ENCODE measurements around the gene MAMDC4. TPM values are rescaled to one million over a fixed set of nuclear protein-coding genes. Genes with fewer than 3 reads are reported as not detected.

The MAMDC4 gene
- total RNA-seq, 8 experiments from 2014 or later, result 1.5 to 10.3 (median 4.7) TPM

DNA sequence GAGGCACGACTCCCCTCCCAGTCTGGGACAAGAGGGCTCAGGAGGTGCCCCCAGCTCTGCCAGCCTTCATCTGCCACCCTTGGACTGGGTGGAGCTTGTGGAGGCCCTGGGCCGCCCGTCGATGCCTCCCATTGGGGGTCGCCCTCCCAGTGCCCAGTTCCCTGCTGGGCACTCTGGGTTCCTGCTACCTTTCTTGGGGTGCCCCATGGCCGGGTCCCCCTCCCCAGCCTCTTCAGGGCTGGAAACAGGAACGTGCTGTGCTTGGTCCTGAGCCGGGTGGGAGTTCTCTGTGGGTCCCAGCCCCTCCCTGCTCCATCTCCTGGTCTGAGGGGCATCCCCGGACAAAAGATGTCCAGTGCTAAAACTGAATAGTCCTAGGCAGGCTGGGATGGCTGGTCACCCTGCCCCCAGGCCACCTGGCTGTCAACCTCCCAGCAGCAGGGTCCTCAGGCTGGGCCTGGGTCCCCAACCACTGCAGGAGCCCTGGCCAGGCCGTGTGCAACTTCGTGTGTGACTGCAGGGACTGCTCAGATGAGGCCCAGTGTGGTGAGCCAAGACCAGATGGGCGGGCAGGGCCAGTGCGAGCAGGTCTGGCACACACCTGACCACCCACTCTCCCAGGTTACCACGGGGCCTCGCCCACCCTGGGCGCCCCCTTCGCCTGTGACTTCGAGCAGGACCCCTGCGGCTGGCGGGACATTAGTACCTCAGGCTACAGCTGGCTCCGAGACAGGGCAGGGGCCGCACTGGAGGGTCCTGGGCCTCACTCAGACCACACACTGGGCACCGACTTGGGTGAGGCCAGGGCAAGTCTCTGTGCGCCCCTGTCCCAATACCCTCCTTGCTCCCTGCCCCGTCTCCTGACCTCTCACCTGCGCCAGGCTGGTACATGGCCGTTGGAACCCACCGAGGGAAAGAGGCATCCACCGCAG lies 784 bp downstream of the MAMDC4 start:
- in situ Hi-C loops (cut with MboI; ENCODE audit: low pct_unique_long_range_greater_than_20kb in 2 of 9, low sequenced_read_pairs in 9 of 9, unreplicated experiment in 9 of 9), result no loop called here
- Histone ChIP-seq H3K27ac (no peak overlapping the region), H3K4me3 (no peak overlapping the region), H3K4me1 (replicated peaks in 1 of 2) (peaks cover 10 to 12% of the 10 kb centered on the region in 2 donors)
- 73 to 100% (median 90%) methylated on average over 1 to 10 of the region's 29 CpGs; no CpG with 5 or more reads in 2 of the 10 experiments for WGBS, 10 experiments
- ATAC-seq (replicated peaks in 6 of 8), result no peak

GRCh38 chr9:136853596-136854112 lies 1.5 kb downstream of the MAMDC4 start:
- H3K4me3 ChIP-seq, result no peak overlapping the region
- H3K27ac ChIP-seq, result no peak overlapping the region
- ATAC-seq (replicated peaks in 6 of 8), result no peak
- in situ Hi-C loops (cut with MboI; ENCODE audit: low pct_unique_long_range_greater_than_20kb in 2 of 9, low sequenced_read_pairs in 9 of 9, unreplicated experiment in 9 of 9), result no loop called here
- H3K4me1 ChIP-seq (replicated peaks in 1 of 2), result peaks cover 10 to 12% of the 10 kb centered on the region in 2 donors
- no CpG with 5 or more reads among the region's 18 CpGs for WGBS, 10 experiments

DNA sequence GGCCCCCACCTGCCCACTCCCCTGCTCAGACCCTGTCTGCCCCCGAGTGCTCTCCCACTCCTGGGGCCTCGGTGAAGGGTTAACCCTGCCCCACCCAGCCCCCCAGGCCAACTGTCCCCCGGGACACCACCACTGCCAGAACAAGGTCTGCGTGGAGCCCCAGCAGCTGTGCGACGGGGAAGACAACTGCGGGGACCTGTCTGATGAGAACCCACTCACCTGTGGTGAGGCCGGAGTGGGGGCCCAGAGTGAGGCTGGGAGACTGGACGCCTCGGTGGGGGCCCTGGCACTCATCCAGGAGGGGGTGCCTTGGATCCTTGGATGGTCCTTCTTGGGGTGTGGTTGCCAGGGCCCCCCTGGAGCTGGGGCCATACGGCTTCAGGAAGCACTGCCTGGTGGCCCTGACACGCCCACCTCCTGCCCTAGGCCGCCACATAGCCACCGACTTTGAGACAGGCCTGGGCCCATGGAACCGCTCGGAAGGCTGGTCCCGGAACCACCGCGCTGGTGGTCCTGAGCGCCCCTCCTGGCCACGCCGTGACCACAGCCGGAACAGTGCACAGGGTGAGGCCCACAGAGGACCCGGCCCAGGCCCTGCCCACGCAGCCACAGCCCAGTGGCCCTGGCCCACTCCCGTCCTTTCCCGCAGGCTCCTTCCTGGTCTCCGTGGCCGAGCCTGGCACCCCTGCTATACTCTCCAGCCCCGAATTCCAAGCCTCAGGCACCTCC lies 2.1 kb downstream of the MAMDC4 start:
- in situ Hi-C loops (cut with MboI; ENCODE audit: low pct_unique_long_range_greater_than_20kb in 2 of 9, low sequenced_read_pairs in 9 of 9, unreplicated experiment in 9 of 9), result no loop called here
- ATAC-seq (replicated peaks in 6 of 8), result no peak
- peaks cover 10 to 12% of the 10 kb centered on the region in 2 donors for H3K4me1 ChIP-seq (replicated peaks in 1 of 2)
- H3K27ac ChIP-seq, result no peak overlapping the region
- no peak overlapping the region for H3K4me3 ChIP-seq
- 40 to 90% (median 80%) methylated on average over 1 to 4 of the region's 30 CpGs; no CpG with 5 or more reads in 7 of the 10 experiments for WGBS, 10 experiments

GRCh38 chr9:136854842-136855460 lies 2.8 kb downstream of the MAMDC4 start:
- no CpG with 5 or more reads among the region's 23 CpGs for WGBS, 10 experiments
- in situ Hi-C loops (cut with MboI; ENCODE audit: low pct_unique_long_range_greater_than_20kb in 2 of 9, low sequenced_read_pairs in 9 of 9, unreplicated experiment in 9 of 9), result no loop called here

GRCh38 chr9:136855461-136856078 lies 3.4 kb downstream of the MAMDC4 start:
- Histone ChIP-seq H3K4me3 (no peak overlapping the region), H3K27ac (no peak overlapping the region), H3K4me1 (replicated peaks in 1 of 2) (peaks cover 4 to 6% of the 10 kb centered on the region in 2 donors)
- in situ Hi-C loops (cut with MboI; ENCODE audit: low pct_unique_long_range_greater_than_20kb in 2 of 9, low sequenced_read_pairs in 9 of 9, unreplicated experiment in 9 of 9), result no loop called here
- WGBS, 10 experiments, result 75 to 95% (median 79%) methylated on average over 4 to 5 of the region's 26 CpGs; no CpG with 5 or more reads in 7 of the 10 experiments
- ATAC-seq (replicated peaks in 6 of 8), result no peak

More at GRCh38 chr9:136854842-136855460, 2.8 kb downstream of the MAMDC4 start:
- H3K27ac ChIP-seq, result no peak overlapping the region
- ATAC-seq (replicated peaks in 6 of 8), result no peak
- no peak overlapping the region for H3K4me3 ChIP-seq
- H3K4me1 ChIP-seq (replicated peaks in 1 of 2), result peaks cover 10 to 12% of the 10 kb centered on the region in 2 donors

DNA sequence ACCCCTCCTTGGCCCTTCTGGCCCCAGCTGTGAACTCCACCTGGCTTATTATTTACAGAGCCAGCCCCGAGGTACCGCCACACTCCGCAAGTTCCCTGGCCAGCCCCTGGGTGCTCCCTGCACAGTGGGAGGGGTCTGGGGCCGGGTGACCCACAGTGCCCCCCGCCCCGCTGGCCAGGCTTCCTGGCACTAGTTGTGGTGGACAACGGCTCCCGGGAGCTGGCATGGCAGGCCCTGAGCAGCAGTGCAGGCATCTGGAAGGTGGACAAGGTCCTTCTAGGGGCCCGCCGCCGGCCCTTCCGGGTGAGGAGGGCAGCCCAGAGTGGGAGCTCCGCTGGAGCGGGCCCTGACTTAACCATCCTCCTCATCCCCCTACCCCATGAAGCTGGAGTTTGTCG lies 3.9 kb downstream of the MAMDC4 start:
- no peak overlapping the region for H3K4me3 ChIP-seq
- peaks cover 0 to 1% of the 10 kb centered on the region in 2 donors for H3K4me1 ChIP-seq (replicated peaks in 1 of 2)
- WGBS, 10 experiments, result 58 to 82% methylated on average over 3 of the region's 15 CpGs; no CpG with 5 or more reads in 8 of the 10 experiments
- no peak for ATAC-seq (replicated peaks in 6 of 8)
- in situ Hi-C loops (cut with MboI; ENCODE audit: low pct_unique_long_range_greater_than_20kb in 2 of 9, low sequenced_read_pairs in 9 of 9, unreplicated experiment in 9 of 9), result no loop called here
- no peak overlapping the region for H3K27ac ChIP-seq

DNA sequence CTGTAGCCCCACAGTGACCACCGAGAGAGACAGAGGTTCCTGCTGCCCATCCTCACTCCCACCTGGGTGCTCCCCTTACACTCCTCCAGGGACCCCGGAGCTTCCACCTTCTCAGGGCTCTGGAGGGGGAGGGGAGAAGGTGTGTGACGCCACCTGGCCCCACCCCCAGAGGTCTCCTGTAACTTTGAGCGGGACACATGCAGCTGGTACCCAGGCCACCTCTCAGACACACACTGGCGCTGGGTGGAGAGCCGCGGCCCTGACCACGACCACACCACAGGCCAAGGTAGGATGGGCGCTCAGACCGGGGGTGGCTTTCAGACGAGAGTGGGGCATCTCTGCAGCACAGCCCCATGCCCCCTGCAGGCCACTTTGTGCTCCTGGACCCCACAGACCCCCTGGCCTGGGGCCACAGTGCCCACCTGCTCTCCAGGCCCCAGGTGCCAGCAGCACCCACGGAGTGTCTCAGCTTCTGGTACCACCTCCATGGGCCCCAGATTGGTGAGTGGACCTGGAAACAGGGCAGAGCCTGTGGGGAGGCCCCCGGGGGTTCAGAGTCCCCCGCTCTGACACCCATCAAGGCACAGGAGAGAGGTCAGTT lies 4.5 kb downstream of the MAMDC4 start:
- no peaks in the 10 kb centered on the region for H3K4me1 ChIP-seq (replicated peaks in 1 of 2)
- H3K4me3 ChIP-seq, result no peak overlapping the region
- no peak overlapping the region for H3K27ac ChIP-seq
- in situ Hi-C loops (cut with MboI; ENCODE audit: low pct_unique_long_range_greater_than_20kb in 2 of 9, low sequenced_read_pairs in 9 of 9, unreplicated experiment in 9 of 9), result no loop called here
- ATAC-seq (replicated peaks in 6 of 8), result no peak
- WGBS, 10 experiments, result 80 to 100% (median 100%) methylated on average over 1 to 2 of the region's 14 CpGs; no CpG with 5 or more reads in 7 of the 10 experiments

DNA sequence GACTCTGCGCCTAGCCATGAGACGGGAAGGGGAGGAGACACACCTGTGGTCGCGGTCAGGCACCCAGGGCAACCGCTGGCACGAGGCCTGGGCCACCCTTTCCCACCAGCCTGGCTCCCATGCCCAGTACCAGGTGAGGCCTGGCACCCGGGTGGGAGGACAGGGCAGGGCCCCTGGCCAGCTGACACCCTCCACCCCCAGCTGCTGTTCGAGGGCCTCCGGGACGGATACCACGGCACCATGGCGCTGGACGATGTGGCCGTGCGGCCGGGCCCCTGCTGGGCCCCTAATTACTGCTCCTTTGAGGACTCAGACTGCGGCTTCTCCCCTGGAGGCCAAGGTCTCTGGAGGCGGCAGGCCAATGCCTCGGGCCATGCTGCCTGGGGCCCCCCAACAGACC lies 5.0 kb downstream of the MAMDC4 start:
- in situ Hi-C loops (cut with MboI; ENCODE audit: low pct_unique_long_range_greater_than_20kb in 2 of 9, low sequenced_read_pairs in 9 of 9, unreplicated experiment in 9 of 9), result no loop called here
- H3K4me1 ChIP-seq (replicated peaks in 1 of 2), result no peaks in the 10 kb centered on the region
- no peak for ATAC-seq (replicated peaks in 6 of 8)
- peak overlapping the region in 1 of 2 donors; percentile 27 for H3K27ac ChIP-seq
- WGBS, 10 experiments, result 100% methylated on average over 2 of the region's 19 CpGs; no CpG with 5 or more reads in 9 of the 10 experiments
- no peak overlapping the region for H3K4me3 ChIP-seq

- WGBS, 10 experiments, result 100% methylated on average over 2 of the region's 29 CpGs; no CpG with 5 or more reads in 9 of the 10 experiments
- H3K4me1 ChIP-seq (replicated peaks in 1 of 2), result no peaks in the 10 kb centered on the region
- ATAC-seq (replicated peaks in 6 of 8), result peak in 1 of 8 experiments; percentile 0
- H3K27ac ChIP-seq, result peak overlapping the region in 1 of 2 donors; percentile 27
- no peak overlapping the region for H3K4me3 ChIP-seq
- in situ Hi-C loops (cut with MboI; ENCODE audit: low pct_unique_long_range_greater_than_20kb in 2 of 9, low sequenced_read_pairs in 9 of 9, unreplicated experiment in 9 of 9), result no loop called here
Observed at GRCh38 chr9:136857581-136858412, 5.7 kb downstream of the MAMDC4 start.

GRCh38 chr9:136858452-136858843 lies 6.3 kb downstream of the MAMDC4 start:
- H3K27ac ChIP-seq, result no peak overlapping the region
- in situ Hi-C loops (cut with MboI; ENCODE audit: low pct_unique_long_range_greater_than_20kb in 2 of 9, low sequenced_read_pairs in 9 of 9, unreplicated experiment in 9 of 9), result no loop called here
- WGBS, 10 experiments, result 100% methylated on average over 5 of the region's 15 CpGs; no CpG with 5 or more reads in 9 of the 10 experiments

GRCh38 chr9:136858844-136859757 lies 7.0 kb downstream of the MAMDC4 start:
- ATAC-seq (replicated peaks in 6 of 8), result peak in 6 of 8 experiments; percentile 1 to 34 (median 12)
- WGBS, 10 experiments, result 43 to 90% methylated on average over 1 to 2 of the region's 20 CpGs; no CpG with 5 or more reads in 8 of the 10 experiments
- no peak overlapping the region for H3K27ac ChIP-seq
- peaks cover 0 to 1% of the 10 kb centered on the region in 2 donors for H3K4me1 ChIP-seq (replicated peaks in 1 of 2)
- in situ Hi-C loops (cut with MboI; ENCODE audit: low pct_unique_long_range_greater_than_20kb in 2 of 9, low sequenced_read_pairs in 9 of 9, unreplicated experiment in 9 of 9), result no loop called here
- H3K4me3 ChIP-seq, result no peak overlapping the region

More at GRCh38 chr9:136858452-136858843, 6.3 kb downstream of the MAMDC4 start:
- Histone ChIP-seq H3K4me3 (no peak overlapping the region), H3K4me1 (replicated peaks in 1 of 2) (no peaks in the 10 kb centered on the region)
- ATAC-seq (replicated peaks in 6 of 8), result no peak
